Liver (tissue), 9 donors: Measurements from ENCODE around the gene PPFIBP2. TPM values are rescaled to one million over a fixed set of nuclear protein-coding genes. Genes with fewer than 3 reads are reported as not detected.

Experiments
- DNase-seq: peaks from one replicate; pipeline ENCODE4 v3.0.0-alpha.2; 2017; ENCODE audit warnings: low spot score
- H3K27ac ChIP-seq, 2 donors: one replicate each; pipeline ENCODE4 v1.7.0; 2013; ENCODE audit warnings: inconsistent platforms in 2 of 2, low read length in 2 of 2, control low read depth in 1 of 2, low read depth in 1 of 2, mild to moderate bottlenecking in 1 of 2
- H3K27me3 ChIP-seq, 4 donors: one replicate each; pipeline versions ENCODE4 v1.6.1 to v1.7.0; 2013; ENCODE audit warnings: low read length in 3 of 4, inconsistent platforms in 1 of 4, mild to moderate bottlenecking in 1 of 4, moderate library complexity in 1 of 4; ENCODE audit not compliant: control insufficient read depth in 4 of 4, insufficient read depth in 4 of 4
- H3K36me3 ChIP-seq, 4 donors: one replicate each; pipeline versions ENCODE4 v1.6.1 to v1.7.0; 2013; ENCODE audit warnings: low read length in 3 of 4, mild to moderate bottlenecking in 3 of 4, low read depth in 1 of 4, moderate library complexity in 1 of 4; ENCODE audit not compliant: control insufficient read depth in 4 of 4, insufficient read depth in 3 of 4
- H3K4me1 ChIP-seq, 4 donors: one replicate each; pipeline versions ENCODE4 v1.6.1 to v1.7.0; 2013; ENCODE audit warnings: low read length in 3 of 4, mild to moderate bottlenecking in 3 of 4, moderate library complexity in 1 of 4; ENCODE audit not compliant: control insufficient read depth in 4 of 4, insufficient read depth in 4 of 4
- H3K4me3 ChIP-seq, 3 donors: one replicate each; pipeline versions ENCODE4 v1.6.1 to v1.7.0; 2013; ENCODE audit warnings: low read length in 3 of 3, control low read depth in 1 of 3, low read depth in 1 of 3, mild to moderate bottlenecking in 1 of 3
- H3K9ac ChIP-seq, 2 donors: one replicate each; pipeline ENCODE4 v1.7.0; 2013; ENCODE audit warnings: low read length in 2 of 2, mild to moderate bottlenecking in 2 of 2, moderate library complexity in 2 of 2, control low read depth in 1 of 2, low read depth in 1 of 2
- H3K9me3 ChIP-seq, 4 donors: one replicate each; pipeline versions ENCODE4 v1.6.1 to v1.7.0; 2013; ENCODE audit warnings: low read length in 3 of 4; ENCODE audit not compliant: control insufficient read depth in 4 of 4
- EGR1 ChIP-seq, 2 donors: IDR thresholded peaks; 2 replicates each; pipeline ENCODE4 v1.6.1; 2016 to 2018; ENCODE audit warnings: antibody characterized with exemption in 2 of 2, low read depth in 2 of 2
- FOXA1 ChIP-seq: IDR thresholded peaks from 2 replicates; pipeline ENCODE4 v1.6.1; 2016; ENCODE audit warnings: antibody characterized with exemption
- FOXA2 ChIP-seq: IDR thresholded peaks from 2 replicates; pipeline ENCODE4 v1.6.1; 2016; ENCODE audit warnings: antibody characterized with exemption
- GABPA ChIP-seq, 2 donors: IDR thresholded peaks in 1 of 2; conservative IDR thresholded peaks in 1 of 2; 2 replicates each; pipeline ENCODE4 v1.6.1; 2016; ENCODE audit warnings: antibody characterized with exemption in 2 of 2, mild to moderate bottlenecking in 1 of 2, moderate library complexity in 1 of 2
- HNF4A ChIP-seq, 2 donors: conservative IDR thresholded peaks; 2 replicates each; pipeline ENCODE4 v1.6.1; 2016; ENCODE audit warnings: antibody characterized with exemption in 2 of 2, mild to moderate bottlenecking in 2 of 2
- HNF4G ChIP-seq: IDR thresholded peaks from 2 replicates; pipeline ENCODE4 v1.6.1; 2016; ENCODE audit warnings: antibody characterized with exemption
- JUND ChIP-seq, 2 donors: IDR thresholded peaks; 2 replicates each; pipeline ENCODE4 v1.6.1; 2016; ENCODE audit warnings: antibody characterized with exemption in 2 of 2
- NR2F2 ChIP-seq: IDR thresholded peaks from 2 replicates; pipeline ENCODE4 v1.6.1; 2016; ENCODE audit warnings: antibody characterized with exemption
- RAD21 ChIP-seq, 2 donors: IDR thresholded peaks; 2 replicates each; pipeline ENCODE4 v1.6.1; 2016; ENCODE audit warnings: antibody characterized with exemption in 2 of 2, mild to moderate bottlenecking in 2 of 2
- RXRA ChIP-seq, 2 donors: IDR thresholded peaks; 2 replicates each; pipeline ENCODE4 v1.6.1; 2017 to 2018; ENCODE audit warnings: antibody characterized with exemption in 2 of 2, mild to moderate bottlenecking in 1 of 2
- SP1 ChIP-seq: IDR thresholded peaks from 2 replicates; pipeline ENCODE4 v1.6.1; 2018; ENCODE audit warnings: antibody characterized with exemption, mild to moderate bottlenecking
- TAF1 ChIP-seq: conservative IDR thresholded peaks from 2 replicates; pipeline ENCODE4 v1.6.1; 2016; ENCODE audit warnings: antibody characterized with exemption, mild to moderate bottlenecking
- YY1 ChIP-seq: IDR thresholded peaks from 2 replicates; pipeline ENCODE4 v1.6.1; 2016; ENCODE audit warnings: antibody characterized with exemption, mild to moderate bottlenecking
- WGBS: extraction: QIAGEN DNeasy Blood & Tissue Kit; methylation state at CpG from one replicate; pipeline ENCODE4 v1.1.7; 2013; 5-methylcytosine and 5-hydroxymethylcytosine counted together
- polyA plus RNA-seq, 2 donors: library from polyadenylated mRNA; stranded (reverse) in 1 of 2; unstranded in 1 of 2; fragments of 200-250 nt in 1 of 2; fragments of >200 nt in 1 of 2; fragmentation: Nextera tagmentation in 1 of 2; extraction: Ambion mirVana in 1 of 2; gene quantifications; one replicate each; pipeline versions ENCODE4 v1.2.1 to v1.2.3, GENCODE V29; 2013 to 2015
- total RNA-seq, 2 donors: library from RNA; depleted of rRNA; stranded (reverse); fragments of >200 nt; gene quantifications; one replicate each; pipeline ENCODE4 v1.2.3, GENCODE V29; 2014
- TF ChIP-seq, protein P1 (sequence below): IDR thresholded peaks from 2 replicates; pipeline ENCODE4 v1.6.1; 2016; ENCODE audit warnings: antibody characterized with exemption
- TF ChIP-seq, protein P2 (sequence below): fragments of 150-350 bp; IDR thresholded peaks from 2 replicates; pipeline ENCODE4 v1.5.1; 2017; ENCODE audit warnings: improper control_type of control experiment, low read depth, low read length; ENCODE audit not compliant: missing input control
- TF ChIP-seq, protein P3 (sequence below): IDR thresholded peaks from 2 replicates; pipeline ENCODE4 v1.6.1; 2016; ENCODE audit warnings: antibody characterized with exemption, mild to moderate bottlenecking
- TF ChIP-seq, protein P4 (sequence below): IDR thresholded peaks from 2 replicates; pipeline ENCODE4 v1.6.1; 2016; ENCODE audit warnings: antibody characterized with exemption
- TF ChIP-seq, protein P5 (sequence below): IDR thresholded peaks from 2 replicates; pipeline ENCODE4 v1.6.1; 2016; ENCODE audit warnings: antibody characterized with exemption
- donor health status: healthy.
- donor health status: healthy.
- donor health status: healthy.
- donor health status: healthy.
- donor health status: healthy.

The PPFIBP2 gene
- total and polyA plus RNA-seq, 4 donors, result 19.6 to 80.0 (median 23.2) TPM

DNA sequence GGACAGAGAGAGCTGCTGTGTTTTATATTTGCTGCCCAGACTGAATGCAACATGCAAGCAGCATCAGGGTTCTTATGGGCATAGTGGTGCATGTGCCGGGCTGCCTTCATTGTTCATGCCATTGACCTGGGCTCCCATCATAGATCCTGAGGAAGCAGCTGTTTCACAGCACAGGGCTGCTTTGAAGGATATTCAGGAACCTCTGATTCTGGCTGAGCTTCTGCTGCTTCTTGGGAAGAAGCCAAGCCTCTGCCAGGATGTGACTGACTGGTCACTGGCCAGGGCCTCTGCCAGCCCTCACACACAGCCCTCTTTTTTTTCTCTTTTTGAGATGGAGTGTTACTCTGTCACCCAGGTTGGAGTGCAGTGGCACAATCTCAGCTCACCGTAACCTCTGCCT, 116.2 kb downstream of the PPFIBP2 start (continued):
- TF ChIP-seq, protein P1, sequence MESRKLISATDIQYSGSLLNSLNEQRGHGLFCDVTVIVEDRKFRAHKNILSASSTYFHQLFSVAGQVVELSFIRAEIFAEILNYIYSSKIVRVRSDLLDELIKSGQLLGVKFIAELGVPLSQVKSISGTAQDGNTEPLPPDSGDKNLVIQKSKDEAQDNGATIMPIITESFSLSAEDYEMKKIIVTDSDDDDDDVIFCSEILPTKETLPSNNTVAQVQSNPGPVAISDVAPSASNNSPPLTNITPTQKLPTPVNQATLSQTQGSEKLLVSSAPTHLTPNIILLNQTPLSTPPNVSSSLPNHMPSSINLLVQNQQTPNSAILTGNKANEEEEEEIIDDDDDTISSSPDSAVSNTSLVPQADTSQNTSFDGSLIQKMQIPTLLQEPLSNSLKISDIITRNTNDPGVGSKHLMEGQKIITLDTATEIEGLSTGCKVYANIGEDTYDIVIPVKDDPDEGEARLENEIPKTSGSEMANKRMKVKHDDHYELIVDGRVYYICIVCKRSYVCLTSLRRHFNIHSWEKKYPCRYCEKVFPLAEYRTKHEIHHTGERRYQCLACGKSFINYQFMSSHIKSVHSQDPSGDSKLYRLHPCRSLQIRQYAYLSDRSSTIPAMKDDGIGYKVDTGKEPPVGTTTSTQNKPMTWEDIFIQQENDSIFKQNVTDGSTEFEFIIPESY, result no peak
- no peak for TF ChIP-seq SP1

DNA sequence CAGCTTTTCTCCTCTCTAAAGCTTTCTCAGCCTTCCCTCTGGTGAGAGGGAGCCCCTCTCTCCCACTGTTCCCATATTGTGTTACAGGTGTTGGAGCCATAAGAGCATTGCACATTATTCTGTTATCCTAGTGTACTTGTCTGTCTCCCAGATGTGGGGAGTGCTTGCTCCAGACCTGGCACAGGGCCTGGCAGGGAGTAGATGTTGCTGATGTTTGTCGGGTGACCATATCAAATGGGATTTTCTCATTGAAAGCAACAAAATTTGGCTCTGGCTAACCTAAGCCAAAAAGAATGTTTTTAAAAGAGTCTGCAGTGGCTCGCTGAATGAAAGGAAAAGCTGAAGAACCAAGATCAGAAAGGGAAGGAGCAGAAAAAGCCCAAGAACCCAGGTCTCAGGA, 118.4 kb downstream of the PPFIBP2 start:
- 96% methylated on average over 2 of the region's 2 CpGs for WGBS

DNA sequence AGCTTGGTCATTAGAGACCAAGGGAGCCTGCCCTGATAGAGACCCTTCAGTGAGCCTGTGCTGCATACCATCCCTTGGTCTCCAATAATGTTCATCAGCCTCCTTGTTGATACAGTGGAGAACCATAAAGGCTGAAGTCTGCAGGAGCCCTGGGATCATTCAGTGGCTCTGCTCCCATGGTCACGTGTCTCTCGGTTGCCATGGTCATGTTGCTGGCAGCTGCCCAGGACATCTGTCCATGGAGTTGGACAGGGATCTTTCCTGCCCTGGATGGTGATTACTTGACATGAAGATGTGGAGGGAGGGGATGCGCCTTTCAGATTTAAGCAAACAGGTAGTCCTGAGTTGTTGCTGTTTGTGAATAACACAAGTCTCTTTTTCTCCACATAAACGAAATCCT, 121.3 kb downstream of the PPFIBP2 start:
- no peak overlapping the region for H3K4me3 ChIP-seq
- peaks cover 2 to 84% (median 81%) of the 10 kb centered on the region in 4 donors for H3K36me3 ChIP-seq
- no peaks in the 10 kb centered on the region for H3K27me3 ChIP-seq
- H3K4me1 ChIP-seq, result no peaks in the 10 kb centered on the region
- no peak overlapping the region for H3K9ac ChIP-seq
- no peaks in the 10 kb centered on the region for H3K9me3 ChIP-seq
- no peak for DNase-seq
- 65% methylated on average over 4 of the region's 4 CpGs for WGBS
- no peak overlapping the region for H3K27ac ChIP-seq
- TF ChIP-seq, protein P2, sequence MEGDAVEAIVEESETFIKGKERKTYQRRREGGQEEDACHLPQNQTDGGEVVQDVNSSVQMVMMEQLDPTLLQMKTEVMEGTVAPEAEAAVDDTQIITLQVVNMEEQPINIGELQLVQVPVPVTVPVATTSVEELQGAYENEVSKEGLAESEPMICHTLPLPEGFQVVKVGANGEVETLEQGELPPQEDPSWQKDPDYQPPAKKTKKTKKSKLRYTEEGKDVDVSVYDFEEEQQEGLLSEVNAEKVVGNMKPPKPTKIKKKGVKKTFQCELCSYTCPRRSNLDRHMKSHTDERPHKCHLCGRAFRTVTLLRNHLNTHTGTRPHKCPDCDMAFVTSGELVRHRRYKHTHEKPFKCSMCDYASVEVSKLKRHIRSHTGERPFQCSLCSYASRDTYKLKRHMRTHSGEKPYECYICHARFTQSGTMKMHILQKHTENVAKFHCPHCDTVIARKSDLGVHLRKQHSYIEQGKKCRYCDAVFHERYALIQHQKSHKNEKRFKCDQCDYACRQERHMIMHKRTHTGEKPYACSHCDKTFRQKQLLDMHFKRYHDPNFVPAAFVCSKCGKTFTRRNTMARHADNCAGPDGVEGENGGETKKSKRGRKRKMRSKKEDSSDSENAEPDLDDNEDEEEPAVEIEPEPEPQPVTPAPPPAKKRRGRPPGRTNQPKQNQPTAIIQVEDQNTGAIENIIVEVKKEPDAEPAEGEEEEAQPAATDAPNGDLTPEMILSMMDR, result no peak
- TF ChIP-seq SP1, result no peak
- no peak for TF ChIP-seq NR2F2
- no peak for TF ChIP-seq RAD21 (IDR thresholded peaks at IDR 0.05)
- no peak for TF ChIP-seq EGR1 (IDR thresholded peaks at IDR 0.05; ENCODE audit: low read depth in 2 of 2)
- TF ChIP-seq HNF4G, result no peak
- TF ChIP-seq, protein P3, sequence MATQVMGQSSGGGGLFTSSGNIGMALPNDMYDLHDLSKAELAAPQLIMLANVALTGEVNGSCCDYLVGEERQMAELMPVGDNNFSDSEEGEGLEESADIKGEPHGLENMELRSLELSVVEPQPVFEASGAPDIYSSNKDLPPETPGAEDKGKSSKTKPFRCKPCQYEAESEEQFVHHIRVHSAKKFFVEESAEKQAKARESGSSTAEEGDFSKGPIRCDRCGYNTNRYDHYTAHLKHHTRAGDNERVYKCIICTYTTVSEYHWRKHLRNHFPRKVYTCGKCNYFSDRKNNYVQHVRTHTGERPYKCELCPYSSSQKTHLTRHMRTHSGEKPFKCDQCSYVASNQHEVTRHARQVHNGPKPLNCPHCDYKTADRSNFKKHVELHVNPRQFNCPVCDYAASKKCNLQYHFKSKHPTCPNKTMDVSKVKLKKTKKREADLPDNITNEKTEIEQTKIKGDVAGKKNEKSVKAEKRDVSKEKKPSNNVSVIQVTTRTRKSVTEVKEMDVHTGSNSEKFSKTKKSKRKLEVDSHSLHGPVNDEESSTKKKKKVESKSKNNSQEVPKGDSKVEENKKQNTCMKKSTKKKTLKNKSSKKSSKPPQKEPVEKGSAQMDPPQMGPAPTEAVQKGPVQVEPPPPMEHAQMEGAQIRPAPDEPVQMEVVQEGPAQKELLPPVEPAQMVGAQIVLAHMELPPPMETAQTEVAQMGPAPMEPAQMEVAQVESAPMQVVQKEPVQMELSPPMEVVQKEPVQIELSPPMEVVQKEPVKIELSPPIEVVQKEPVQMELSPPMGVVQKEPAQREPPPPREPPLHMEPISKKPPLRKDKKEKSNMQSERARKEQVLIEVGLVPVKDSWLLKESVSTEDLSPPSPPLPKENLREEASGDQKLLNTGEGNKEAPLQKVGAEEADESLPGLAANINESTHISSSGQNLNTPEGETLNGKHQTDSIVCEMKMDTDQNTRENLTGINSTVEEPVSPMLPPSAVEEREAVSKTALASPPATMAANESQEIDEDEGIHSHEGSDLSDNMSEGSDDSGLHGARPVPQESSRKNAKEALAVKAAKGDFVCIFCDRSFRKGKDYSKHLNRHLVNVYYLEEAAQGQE, result no peak
- no peak for TF ChIP-seq TAF1
- TF ChIP-seq, protein P1, result no peak
- no peak for TF ChIP-seq YY1
- no peak for TF ChIP-seq RXRA (IDR thresholded peaks at IDR 0.05)
- TF ChIP-seq JUND (IDR thresholded peaks at IDR 0.05), result no peak
- TF ChIP-seq FOXA2, result no peak
- TF ChIP-seq GABPA (IDR thresholded peaks at IDR 0.05 in 1 of 2, conservative IDR thresholded peaks at IDR 0.05 in 1 of 2), result no peak
- TF ChIP-seq HNF4A (conservative IDR thresholded peaks at IDR 0.05), result no peak
- TF ChIP-seq, protein P4, sequence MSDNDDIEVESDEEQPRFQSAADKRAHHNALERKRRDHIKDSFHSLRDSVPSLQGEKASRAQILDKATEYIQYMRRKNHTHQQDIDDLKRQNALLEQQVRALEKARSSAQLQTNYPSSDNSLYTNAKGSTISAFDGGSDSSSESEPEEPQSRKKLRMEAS, result no peak
- TF ChIP-seq FOXA1, result no peak
- TF ChIP-seq, protein P5, sequence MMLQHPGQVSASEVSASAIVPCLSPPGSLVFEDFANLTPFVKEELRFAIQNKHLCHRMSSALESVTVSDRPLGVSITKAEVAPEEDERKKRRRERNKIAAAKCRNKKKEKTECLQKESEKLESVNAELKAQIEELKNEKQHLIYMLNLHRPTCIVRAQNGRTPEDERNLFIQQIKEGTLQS, result no peak

More for the DNA sequence above, 118.4 kb downstream of the PPFIBP2 start:
- DNase-seq, result no peak
- Histone ChIP-seq H3K36me3 (peaks cover 6 to 88% (median 79%) of the 10 kb centered on the region in 4 donors), H3K9me3 (no peaks in the 10 kb centered on the region), H3K9ac (no peak overlapping the region), H3K27me3 (no peaks in the 10 kb centered on the region), H3K4me3 (no peak overlapping the region), H3K4me1 (no peaks in the 10 kb centered on the region), H3K27ac (no peak overlapping the region)
- no peak for TF ChIP-seq GABPA (IDR thresholded peaks at IDR 0.05 in 1 of 2, conservative IDR thresholded peaks at IDR 0.05 in 1 of 2)
- TF ChIP-seq, protein P5, result no peak
